K562 (cell line): Measurements from ENCODE around the gene CRCP. TPM values are rescaled to one million over a fixed set of nuclear protein-coding genes. Genes with fewer than 3 reads are reported as not detected.

Experiments used
- BCL6 ChIP-seq: fragments of 250-450 bp; sonication (Bioruptor Pico); IDR thresholded peaks from 2 replicates; pipeline ENCODE4 v1.4.0; 2020
- CHD1 ChIP-seq: fragments of 200-600 bp; sonication (generic); IDR thresholded peaks from one replicate; pipeline ENCODE4 v1.6.1; 2012; ENCODE audit warnings: mild to moderate bottlenecking, moderate library complexity, low read length, inconsistent platforms
- GATAD2B ChIP-seq: fragments of 450-650 bp; IDR thresholded peaks from 2 replicates; pipeline ENCODE4 v1.6.1; 2017; ENCODE audit warnings: mild to moderate bottlenecking, borderline replicate concordance
- JUNB ChIP-seq: fragments of 450-650 bp; formaldehyde crosslinking; conservative IDR thresholded peaks from 2 replicates; pipeline ENCODE4 v1.4.0; 2020; ENCODE audit warnings: mild to moderate bottlenecking
- MTF1 ChIP-seq: fragments of 250-450 bp; sonication (Bioruptor Pico); IDR thresholded peaks from 2 replicates; pipeline ENCODE4 v1.9.0; 2021; ENCODE audit warnings: moderate library complexity, mild to moderate bottlenecking, inconsistent platforms, borderline replicate concordance
- PTRF ChIP-seq: fragments of 450-650 bp; IDR thresholded peaks from 2 replicates; pipeline ENCODE4 v1.6.1; 2016; ENCODE audit warnings: mild to moderate bottlenecking, missing genetic modification characterization, missing compliant biosample characterization
- RHOXF2B ChIP-seq: fragments of 250-450 bp; sonication (Bioruptor Pico); conservative IDR thresholded peaks from 2 replicates; pipeline ENCODE4 v1.5.1; 2021
- RREB1 ChIP-seq: fragments of 250-450 bp; sonication (Bioruptor Pico); IDR thresholded peaks from 2 replicates; pipeline ENCODE4 v1.4.0; 2020
- U2AF1 ChIP-seq: fragments of 200-400 bp; formaldehyde crosslinking; optimal IDR thresholded peaks from 2 replicates; pipeline ENCODE3; 2017; ENCODE audit warnings: mild to moderate bottlenecking, low read depth, low read length, moderate library complexity
- USF1 ChIP-seq: sonication (generic); formaldehyde crosslinking; IDR thresholded peaks from 2 replicates; pipeline ENCODE4 v1.9.0; 2022; ENCODE audit warnings: mild to moderate bottlenecking, missing genetic modification reagents
- ZKSCAN3 ChIP-seq: fragments of 250-450 bp; sonication (Bioruptor Pico); IDR thresholded peaks from 2 replicates; pipeline ENCODE4 v1.4.0; 2020
- ZNF384 ChIP-seq: IDR thresholded peaks from 2 replicates; pipeline ENCODE4 v1.6.1; 2012; ENCODE audit warnings: low read depth, low read length, improper control_type of control experiment
- ZNF407 ChIP-seq: fragments of 450-650 bp; IDR thresholded peaks from 2 replicates; pipeline ENCODE4 v1.6.1; 2016; ENCODE audit warnings: low read depth
- polyA plus RNA-seq, 8 experiments: library from polyadenylated mRNA; depleted of rRNA in 4 of 8; stranded (reverse) in 5 of 8; unstranded in 3 of 8; fragments of >200 nt; fragmentation: Nextera tagmentation in 2 of 8; fragmentation: Illumina TruSeq in 1 of 8; extraction: Ambion mirVana in 2 of 8; extraction: Trizol in 1 of 8; gene quantifications; 2 replicates each; pipeline versions ENCODE4 v1.2.1 to v1.2.3, GENCODE V29; 2011 to 2014; ENCODE audit warnings: inconsistent platforms in 1 of 8, missing spikeins in 1 of 8
- total RNA-seq, 7 experiments: library from RNA; depleted of rRNA in 6 of 7; stranded (reverse); fragments of >200 nt in 6 of 7; fragmentation: Illumina TruSeq in 2 of 7; extraction: Trizol in 2 of 7; gene quantifications; 2 replicates each; pipeline versions ENCODE4 v1.2.1 to v1.2.3, GENCODE V29; 2011 to 2021; ENCODE audit warnings: low replicate concordance in 1 of 7

CRCP gene
- total and polyA plus RNA-seq, 9 of the 15 experiments (the other 6 are each of a cell fraction or from before 2014, with no cell fraction given) = 22.1 to 58.3 (median 43.4) TPM

GRCh38 chr7:66114743-66115649, at the start of gene CRCP (continued):
- TF ChIP-seq ZNF407 = no peak
- no peak for TF ChIP-seq RHOXF2B
- TF ChIP-seq RREB1 (CRISPR knock-in tag) = no peak
- peak; percentile 62 for TF ChIP-seq U2AF1
- no peak; the same call in 1 of the 2 replicates for TF ChIP-seq ZNF384
- TF ChIP-seq ZKSCAN3 = no peak
- TF ChIP-seq USF1 (CRISPR knock-in tag) = no peak
- TF ChIP-seq PTRF (tag) = no peak
- TF ChIP-seq MTF1 (CRISPR knock-in tag) = no peak
- TF ChIP-seq JUNB (CRISPR knock-in tag) = no peak; the same call in 1 of the 2 replicates
- no peak for TF ChIP-seq GATAD2B
- no peak for TF ChIP-seq BCL6
- peak; percentile 79 for TF ChIP-seq CHD1
